H1 (cell line): Measurements from ENCODE around the gene TFCP2. TPM values are rescaled to one million over a fixed set of nuclear protein-coding genes. Genes with fewer than 3 reads are reported as not detected.

ENCODE experiments used
- GTF2F1 ChIP-seq: IDR thresholded peaks from 2 replicates; pipeline ENCODE4 v1.6.1; 2012; ENCODE audit warnings: low read depth, low read length, improper control_type of control experiment, borderline replicate concordance
- JUN ChIP-seq: IDR thresholded peaks from 2 replicates; pipeline ENCODE4 v1.6.1; 2011; ENCODE audit warnings: low read depth, mild to moderate bottlenecking, improper control_type of control experiment, low read length
- MAFK ChIP-seq: IDR thresholded peaks from 2 replicates; pipeline ENCODE4 v1.6.1; 2012; ENCODE audit warnings: low read depth, mild to moderate bottlenecking, improper control_type of control experiment, low read length
- NRF1 ChIP-seq: IDR thresholded peaks from 2 replicates; pipeline ENCODE4 v1.6.1; 2011; ENCODE audit warnings: mild to moderate bottlenecking, low read depth, low read length, improper control_type of control experiment
- PHF8 ChIP-seq: fragments of 200-600 bp; sonication (generic); conservative IDR thresholded peaks from 2 replicates; pipeline ENCODE4 v1.7.1; 2012; ENCODE audit warnings: low read depth, mild to moderate bottlenecking, inconsistent platforms, low read length, moderate library complexity
- RFX5 ChIP-seq: IDR thresholded peaks from 2 replicates; pipeline ENCODE4 v1.6.1; 2011; ENCODE audit warnings: low read depth, low read length, improper control_type of control experiment, borderline replicate concordance
- RXRA ChIP-seq: IDR thresholded peaks from 2 replicates; pipeline ENCODE4 v1.6.1; 2011; ENCODE audit warnings: low read depth, mild to moderate bottlenecking, low read length, moderate library complexity; ENCODE audit not compliant: insufficient read depth
- SIRT6 ChIP-seq: IDR thresholded peaks from one replicate; pipeline ENCODE4 v1.7.1; 2012; ENCODE audit warnings: low read length, inconsistent platforms
- SIX5 ChIP-seq: IDR thresholded peaks from 2 replicates; pipeline ENCODE4 v1.6.1; 2011; ENCODE audit warnings: mild to moderate bottlenecking, low read depth, low read length
- SRF ChIP-seq: IDR thresholded peaks from 2 replicates; pipeline ENCODE4 v1.6.1; 2011; ENCODE audit warnings: mild to moderate bottlenecking, low read depth, low read length, moderate library complexity
- polyA plus RNA-seq, 7 experiments: library from polyadenylated mRNA; depleted of rRNA in 3 of 7; stranded (reverse) in 5 of 7; unstranded in 2 of 7; fragments of >200 nt in 5 of 7; fragments of 200-250 nt in 2 of 7; gene quantifications; 1 replicate in 5 of 7; 2 replicates in 1 of 7; 4 replicates in 1 of 7; pipeline versions ENCODE4 v1.2.1 to v1.2.3, GENCODE V29; 2011 to 2013; ENCODE audit warnings: missing spikeins in 2 of 7, mixed read lengths in 2 of 7
- total RNA-seq: library from RNA; stranded (reverse); fragmentation: NEBNext Ultra II Directional; extraction: Animal tissue kit (Norgen Biotek cat#: 25700); gene quantifications from 2 replicates; pipeline ENCODE4 v1.2.1, GENCODE V29; 2021
- TF ChIP-seq, protein P1 (sequence below): fragments of 300-600 bp; sonication (generic); IDR thresholded peaks from 2 replicates; pipeline ENCODE4 v1.7.1; 2012; ENCODE audit warnings: low read length, moderate library complexity, mild to moderate bottlenecking, inconsistent platforms; ENCODE audit not compliant: insufficient replicate concordance
- TF ChIP-seq, protein P2 (sequence below): IDR thresholded peaks from 2 replicates; pipeline ENCODE4 v1.6.1; 2012; ENCODE audit warnings: inconsistent platforms

Gene TFCP2
- total and polyA plus RNA-seq, 2 of the 8 experiments (the other 6 are each of a cell fraction or from before 2014, with no cell fraction given) = 19.8 to 49.2 TPM

DNA sequence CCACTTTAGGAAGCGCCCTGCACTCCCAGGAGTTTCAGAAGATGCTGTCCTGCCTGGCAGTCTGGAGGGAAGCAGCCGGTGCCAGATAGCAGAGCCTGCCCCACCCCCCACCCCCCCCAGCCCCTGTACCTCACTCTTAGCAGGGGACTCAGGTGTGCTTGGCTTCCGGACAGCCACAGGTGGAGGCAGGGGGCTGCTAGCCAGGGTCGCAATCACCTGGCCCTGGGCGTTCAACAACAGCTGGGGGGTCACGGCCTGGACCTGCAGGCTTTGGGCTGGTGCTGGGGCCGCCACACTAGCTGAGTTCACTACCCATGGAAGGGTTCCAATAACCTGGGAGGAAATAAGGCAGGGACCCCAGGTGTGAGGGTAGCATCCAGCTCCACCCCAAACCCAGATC, 22.9 kb upstream of the TFCP2 start (continued):
- TF ChIP-seq, protein P1, sequence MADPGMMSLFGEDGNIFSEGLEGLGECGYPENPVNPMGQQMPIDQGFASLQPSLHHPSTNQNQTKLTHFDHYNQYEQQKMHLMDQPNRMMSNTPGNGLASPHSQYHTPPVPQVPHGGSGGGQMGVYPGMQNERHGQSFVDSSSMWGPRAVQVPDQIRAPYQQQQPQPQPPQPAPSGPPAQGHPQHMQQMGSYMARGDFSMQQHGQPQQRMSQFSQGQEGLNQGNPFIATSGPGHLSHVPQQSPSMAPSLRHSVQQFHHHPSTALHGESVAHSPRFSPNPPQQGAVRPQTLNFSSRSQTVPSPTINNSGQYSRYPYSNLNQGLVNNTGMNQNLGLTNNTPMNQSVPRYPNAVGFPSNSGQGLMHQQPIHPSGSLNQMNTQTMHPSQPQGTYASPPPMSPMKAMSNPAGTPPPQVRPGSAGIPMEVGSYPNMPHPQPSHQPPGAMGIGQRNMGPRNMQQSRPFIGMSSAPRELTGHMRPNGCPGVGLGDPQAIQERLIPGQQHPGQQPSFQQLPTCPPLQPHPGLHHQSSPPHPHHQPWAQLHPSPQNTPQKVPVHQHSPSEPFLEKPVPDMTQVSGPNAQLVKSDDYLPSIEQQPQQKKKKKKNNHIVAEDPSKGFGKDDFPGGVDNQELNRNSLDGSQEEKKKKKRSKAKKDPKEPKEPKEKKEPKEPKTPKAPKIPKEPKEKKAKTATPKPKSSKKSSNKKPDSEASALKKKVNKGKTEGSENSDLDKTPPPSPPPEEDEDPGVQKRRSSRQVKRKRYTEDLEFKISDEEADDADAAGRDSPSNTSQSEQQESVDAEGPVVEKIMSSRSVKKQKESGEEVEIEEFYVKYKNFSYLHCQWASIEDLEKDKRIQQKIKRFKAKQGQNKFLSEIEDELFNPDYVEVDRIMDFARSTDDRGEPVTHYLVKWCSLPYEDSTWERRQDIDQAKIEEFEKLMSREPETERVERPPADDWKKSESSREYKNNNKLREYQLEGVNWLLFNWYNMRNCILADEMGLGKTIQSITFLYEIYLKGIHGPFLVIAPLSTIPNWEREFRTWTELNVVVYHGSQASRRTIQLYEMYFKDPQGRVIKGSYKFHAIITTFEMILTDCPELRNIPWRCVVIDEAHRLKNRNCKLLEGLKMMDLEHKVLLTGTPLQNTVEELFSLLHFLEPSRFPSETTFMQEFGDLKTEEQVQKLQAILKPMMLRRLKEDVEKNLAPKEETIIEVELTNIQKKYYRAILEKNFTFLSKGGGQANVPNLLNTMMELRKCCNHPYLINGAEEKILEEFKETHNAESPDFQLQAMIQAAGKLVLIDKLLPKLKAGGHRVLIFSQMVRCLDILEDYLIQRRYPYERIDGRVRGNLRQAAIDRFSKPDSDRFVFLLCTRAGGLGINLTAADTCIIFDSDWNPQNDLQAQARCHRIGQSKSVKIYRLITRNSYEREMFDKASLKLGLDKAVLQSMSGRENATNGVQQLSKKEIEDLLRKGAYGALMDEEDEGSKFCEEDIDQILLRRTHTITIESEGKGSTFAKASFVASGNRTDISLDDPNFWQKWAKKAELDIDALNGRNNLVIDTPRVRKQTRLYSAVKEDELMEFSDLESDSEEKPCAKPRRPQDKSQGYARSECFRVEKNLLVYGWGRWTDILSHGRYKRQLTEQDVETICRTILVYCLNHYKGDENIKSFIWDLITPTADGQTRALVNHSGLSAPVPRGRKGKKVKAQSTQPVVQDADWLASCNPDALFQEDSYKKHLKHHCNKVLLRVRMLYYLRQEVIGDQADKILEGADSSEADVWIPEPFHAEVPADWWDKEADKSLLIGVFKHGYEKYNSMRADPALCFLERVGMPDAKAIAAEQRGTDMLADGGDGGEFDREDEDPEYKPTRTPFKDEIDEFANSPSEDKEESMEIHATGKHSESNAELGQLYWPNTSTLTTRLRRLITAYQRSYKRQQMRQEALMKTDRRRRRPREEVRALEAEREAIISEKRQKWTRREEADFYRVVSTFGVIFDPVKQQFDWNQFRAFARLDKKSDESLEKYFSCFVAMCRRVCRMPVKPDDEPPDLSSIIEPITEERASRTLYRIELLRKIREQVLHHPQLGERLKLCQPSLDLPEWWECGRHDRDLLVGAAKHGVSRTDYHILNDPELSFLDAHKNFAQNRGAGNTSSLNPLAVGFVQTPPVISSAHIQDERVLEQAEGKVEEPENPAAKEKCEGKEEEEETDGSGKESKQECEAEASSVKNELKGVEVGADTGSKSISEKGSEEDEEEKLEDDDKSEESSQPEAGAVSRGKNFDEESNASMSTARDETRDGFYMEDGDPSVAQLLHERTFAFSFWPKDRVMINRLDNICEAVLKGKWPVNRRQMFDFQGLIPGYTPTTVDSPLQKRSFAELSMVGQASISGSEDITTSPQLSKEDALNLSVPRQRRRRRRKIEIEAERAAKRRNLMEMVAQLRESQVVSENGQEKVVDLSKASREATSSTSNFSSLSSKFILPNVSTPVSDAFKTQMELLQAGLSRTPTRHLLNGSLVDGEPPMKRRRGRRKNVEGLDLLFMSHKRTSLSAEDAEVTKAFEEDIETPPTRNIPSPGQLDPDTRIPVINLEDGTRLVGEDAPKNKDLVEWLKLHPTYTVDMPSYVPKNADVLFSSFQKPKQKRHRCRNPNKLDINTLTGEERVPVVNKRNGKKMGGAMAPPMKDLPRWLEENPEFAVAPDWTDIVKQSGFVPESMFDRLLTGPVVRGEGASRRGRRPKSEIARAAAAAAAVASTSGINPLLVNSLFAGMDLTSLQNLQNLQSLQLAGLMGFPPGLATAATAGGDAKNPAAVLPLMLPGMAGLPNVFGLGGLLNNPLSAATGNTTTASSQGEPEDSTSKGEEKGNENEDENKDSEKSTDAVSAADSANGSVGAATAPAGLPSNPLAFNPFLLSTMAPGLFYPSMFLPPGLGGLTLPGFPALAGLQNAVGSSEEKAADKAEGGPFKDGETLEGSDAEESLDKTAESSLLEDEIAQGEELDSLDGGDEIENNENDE = no peak
- TF ChIP-seq RXRA = no peak
- no peak for TF ChIP-seq MAFK
- TF ChIP-seq SRF = no peak
- TF ChIP-seq, protein P2, sequence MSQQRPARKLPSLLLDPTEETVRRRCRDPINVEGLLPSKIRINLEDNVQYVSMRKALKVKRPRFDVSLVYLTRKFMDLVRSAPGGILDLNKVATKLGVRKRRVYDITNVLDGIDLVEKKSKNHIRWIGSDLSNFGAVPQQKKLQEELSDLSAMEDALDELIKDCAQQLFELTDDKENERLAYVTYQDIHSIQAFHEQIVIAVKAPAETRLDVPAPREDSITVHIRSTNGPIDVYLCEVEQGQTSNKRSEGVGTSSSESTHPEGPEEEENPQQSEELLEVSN = no peak
- TF ChIP-seq GTF2F1 = no peak
- no peak for TF ChIP-seq JUN
- TF ChIP-seq SIX5 = no peak
- no peak for TF ChIP-seq RFX5
- TF ChIP-seq NRF1 = no peak
- TF ChIP-seq PHF8 = no peak
- TF ChIP-seq SIRT6 = no peak
